ENCODE results near the gene LZTS2.
A peak's percentile ranks its signal among the peaks of the same experiment; 100 is the strongest.

LZTS2 gene

GRCh38 chr10:101031128-101031795 is 31.7 kb downstream of the LZTS2 start, which contains the start of the genes PDZD7 and SFXN3:
TSS of gene PDZD7 (minus strand) at chr10:101031129. CDS start at chr10:101030219, 910 bp downstream.
TSS of gene SFXN3 (plus strand) at chr10:101031234. CDS start at chr10:101034695, 3,461 bp downstream.
- H3K36me3 ChIP-seq (ENCODE audit: control insufficient read depth, low read length) = no peaks in the 10 kb centered on the region
- H3K4me2 ChIP-seq (ENCODE audit: low read length) = peak within 1 kb of the TSS; percentile 95
- H3K9me3 ChIP-seq (ENCODE audit: control insufficient read depth, insufficient read depth, low read length) = no peaks in the 10 kb centered on the region
- peak; percentile 67; the same call in 1 of the 2 replicates for TF ChIP-seq EZH2phosphoT487 (IDR thresholded peaks at IDR 0.05; ENCODE audit: borderline replicate concordance, low read length)
- TF ChIP-seq CTCF (IDR thresholded peaks at IDR 0.05; ENCODE audit: low read depth, low read length, poor library complexity, severe bottlenecking) = no peak
- no peaks in the 10 kb centered on the region for H3K9me2 ChIP-seq (replicated peaks; ENCODE audit: control insufficient read depth, low read length)
- no peaks in the 10 kb centered on the region for H3K79me2 ChIP-seq (ENCODE audit: control insufficient read depth, low read length)
- H3F3A ChIP-seq (ENCODE audit: control insufficient read depth, insufficient read depth) = no peaks in the 10 kb centered on the region
- peaks cover 33% of the 10 kb centered on the region for H3K4me1 ChIP-seq (ENCODE audit: control insufficient read depth, low read length)
- peak within 1 kb of the TSS; percentile 73 for H3K4me3 ChIP-seq (ENCODE audit: low read length)
- peaks cover 63% of the 10 kb centered on the region for H3K27me3 ChIP-seq (ENCODE audit: control insufficient read depth, low read length)
- H3K27ac ChIP-seq (ENCODE audit: low read depth, low read length) = no peak within 1 kb of the TSS
- no peaks in the 10 kb centered on the region for H4K20me1 ChIP-seq (ENCODE audit: control insufficient read depth, insufficient read depth, low read depth, low read length)

GRCh38 chr10:101031796-101032636 is 32.4 kb downstream of the LZTS2 start:
- peak overlapping the region; percentile 73 for H3K4me3 ChIP-seq (ENCODE audit: low read length)
- TF ChIP-seq EZH2phosphoT487 (IDR thresholded peaks at IDR 0.05; ENCODE audit: borderline replicate concordance, low read length) (no peak), CTCF (IDR thresholded peaks at IDR 0.05; ENCODE audit: low read depth, low read length, poor library complexity, severe bottlenecking) (no peak)
- H3K9me2 ChIP-seq (replicated peaks; ENCODE audit: control insufficient read depth, low read length) = no peaks in the 10 kb centered on the region
- no peaks in the 10 kb centered on the region for H3K79me2 ChIP-seq (ENCODE audit: control insufficient read depth, low read length)
- no peaks in the 10 kb centered on the region for H4K20me1 ChIP-seq (ENCODE audit: control insufficient read depth, insufficient read depth, low read depth, low read length)
- H3K9me3 ChIP-seq (ENCODE audit: control insufficient read depth, insufficient read depth, low read length) = no peaks in the 10 kb centered on the region
- peaks cover 33% of the 10 kb centered on the region for H3K4me1 ChIP-seq (ENCODE audit: control insufficient read depth, low read length)
- no peaks in the 10 kb centered on the region for H3F3A ChIP-seq (ENCODE audit: control insufficient read depth, insufficient read depth)
- H3K36me3 ChIP-seq (ENCODE audit: control insufficient read depth, low read length) = no peaks in the 10 kb centered on the region
- H3K4me2 ChIP-seq (ENCODE audit: low read length) = peak overlapping the region; percentile 95
- H3K27ac ChIP-seq (ENCODE audit: low read depth, low read length) = no peak overlapping the region
- peaks cover 65% of the 10 kb centered on the region for H3K27me3 ChIP-seq (ENCODE audit: control insufficient read depth, low read length)

- Histone ChIP-seq H3K4me3 (ENCODE audit: low read length) (peak overlapping the region; percentile 73), H3K27me3 (ENCODE audit: control insufficient read depth, low read length) (peaks cover 66% of the 10 kb centered on the region), H3K27ac (ENCODE audit: low read depth, low read length) (no peak overlapping the region)
These were observed 33.1 kb downstream of the LZTS2 start for GRCh38 chr10:101032637-101033224.

More at GRCh38 chr10:101032637-101033224, 33.1 kb downstream of the LZTS2 start:
- peak overlapping the region; percentile 95 for H3K4me2 ChIP-seq (ENCODE audit: low read length)
- H3K4me1 ChIP-seq (ENCODE audit: control insufficient read depth, low read length) = peaks cover 33% of the 10 kb centered on the region
- no peaks in the 10 kb centered on the region for H3F3A ChIP-seq (ENCODE audit: control insufficient read depth, insufficient read depth)
- H3K9me2 ChIP-seq (replicated peaks; ENCODE audit: control insufficient read depth, low read length) = no peaks in the 10 kb centered on the region
- no peaks in the 10 kb centered on the region for H4K20me1 ChIP-seq (ENCODE audit: control insufficient read depth, insufficient read depth, low read depth, low read length)
- H3K79me2 ChIP-seq (ENCODE audit: control insufficient read depth, low read length) = no peaks in the 10 kb centered on the region
- H3K36me3 ChIP-seq (ENCODE audit: control insufficient read depth, low read length) = no peaks in the 10 kb centered on the region
- TF ChIP-seq EZH2phosphoT487 (IDR thresholded peaks at IDR 0.05; ENCODE audit: borderline replicate concordance, low read length) (no peak; the same call in 1 of the 2 replicates), CTCF (IDR thresholded peaks at IDR 0.05; ENCODE audit: low read depth, low read length, poor library complexity, severe bottlenecking) (no peak)
- no peaks in the 10 kb centered on the region for H3K9me3 ChIP-seq (ENCODE audit: control insufficient read depth, insufficient read depth, low read length)

All from DOHH2 (cell line).